Heart left ventricle (tissue), 16 donors: ENCODE results near the gene SIGLEC10. TPM values are rescaled to one million over a fixed set of nuclear protein-coding genes. Genes with fewer than 3 reads are reported as not detected.
"Not testable (repeated sequence)": the region's sequence is repeated elsewhere in the genome, so short reads cannot be mapped to it uniquely, and the experiment has no call there.

Source experiments
- ATAC-seq, 4 donors: fragments of 200-7000 bp; cut with Tn5 transposase; one replicate each; pipeline ENCODE4 v1.9.1; 2020 to 2022; ENCODE audit warnings: moderate library complexity in 4 of 4, mild to moderate bottlenecking in 3 of 4, moderate number of reproducible peaks in 1 of 4
- DNase-seq, 5 donors: peaks; one replicate each; pipeline ENCODE4 v3.0.0-alpha.2; 2020
- H3K27ac ChIP-seq, 12 donors: fragments of 200-600 bp; sonication (generic) in 4 of 12; one replicate each; pipeline versions ENCODE4 v1.5.0 to v1.8.0; 2016 to 2022; ENCODE audit warnings: mild to moderate bottlenecking in 2 of 12
- H3K27me3 ChIP-seq, 9 donors: fragments of 200-600 bp; sonication (generic) in 2 of 9; one replicate each; pipeline versions ENCODE4 v1.5.1 to v1.8.0; 2016 to 2022; ENCODE audit warnings: mild to moderate bottlenecking in 3 of 9
- H3K36me3 ChIP-seq, 9 donors: fragments of 200-600 bp; sonication (generic) in 2 of 9; one replicate each; pipeline versions ENCODE4 v1.5.0 to v1.8.0; 2018 to 2022; ENCODE audit warnings: mild to moderate bottlenecking in 2 of 9
- H3K4me1 ChIP-seq, 12 donors: fragments of 200-600 bp; sonication (generic) in 4 of 12; one replicate each; pipeline versions ENCODE4 v1.5.0 to v1.8.0; 2016 to 2022; ENCODE audit warnings: mild to moderate bottlenecking in 3 of 12
- H3K4me3 ChIP-seq, 12 donors: fragments of 200-600 bp; sonication (generic) in 4 of 12; one replicate each; pipeline versions ENCODE4 v1.5.0 to v1.8.0; 2017 to 2022; ENCODE audit warnings: mild to moderate bottlenecking in 9 of 12, moderate library complexity in 4 of 12
- H3K9me3 ChIP-seq, 12 donors: fragments of 200-600 bp; sonication (generic) in 4 of 12; one replicate each; pipeline versions ENCODE4 v1.5.0 to v1.8.0; 2016 to 2022; ENCODE audit warnings: mild to moderate bottlenecking in 1 of 12
- CTCF ChIP-seq, 12 donors: fragments of 200-600 bp; sonication (generic) in 4 of 12; IDR thresholded peaks; one replicate each; pipeline versions ENCODE4 v1.5.0 to v1.8.0; 2018 to 2022; ENCODE audit warnings: antibody characterized with exemption in 12 of 12, mild to moderate bottlenecking in 5 of 12
- POLR2A ChIP-seq, 2 donors: fragments of 450-650 bp; IDR thresholded peaks; one replicate each; pipeline ENCODE4 v1.6.1; 2017; ENCODE audit warnings: antibody characterized with exemption in 2 of 2, mild to moderate bottlenecking in 2 of 2, moderate library complexity in 2 of 2
- WGBS, 4 donors: extraction: QIAGEN DNeasy Blood & Tissue Kit in 2 of 4; methylation state at CpG; one replicate each; pipeline versions ENCODE4 v1.1.5 to v1.1.7; 2013 to 2018; 5-methylcytosine and 5-hydroxymethylcytosine counted together
- intact Hi-C, 10 donors: fragments of 100-400 bp; cut with DNase I; formaldehyde crosslinking; loops; one replicate each; pipeline versions ENCODE4 v1.11.1 to v1.14.2; 2022
- polyA plus RNA-seq, 2 donors: library from polyadenylated mRNA; stranded (reverse); fragments of 200-250 nt; gene quantifications; one replicate each; pipeline ENCODE4 v1.2.3, GENCODE V29; 2013
- total RNA-seq, 9 donors: library from RNA; depleted of rRNA in 2 of 9; stranded (reverse); fragments of >200 nt in 2 of 9; fragmentation: NEBNext Ultra II Directional in 3 of 9; extraction: Animal tissue kit (Norgen Biotek cat#: 25700) in 3 of 9; gene quantifications; one replicate each; pipeline versions ENCODE4 v1.1.0 to v1.2.4, GENCODE V29; 2016 to 2023
- donor health status: ischemic (EF 13 %, LVEDD 7.1; RV severe dilation, severe dysfunction).
- donor health status: healthy with polysubstance abuse.
- donor health status: DM: no; HTN: yes; CAD: no.
- donor health status: DM: no; HTN: no; CAD: no.
- donor health status: ischemic (EF 25% LVEDD 6.9; RV normal size, moderate dysfunction).
- donor health status: ischemic (EF 25% LVEDD 5.7; RV mildly dilated, moderate dysfunction).
- donor health status: healthy.
- donor health status: DM: yes; HTN: yes; CAD: no.
- donor health status: ischemic (EF 35%, LVEDD 5.7; RV mildly dilated, moderate dysfunction).
- donor health status: nonischemic (EF 11% LVEDD 7.7; RV severe dilation, severe dysfunction).
- donor health status: DM: yes; HTN: yes; CAD: no.
- donor health status: PGD.
- donor health status: ischemic (EF 29% LVEDD 5.4; RV normal size, mild dysfunction).
- donor health status: nonischemic (EF 23%, LVEDD 6.1; RV moderate dilation, normal function).

The SIGLEC10 gene
- total and polyA plus RNA-seq, 11 donors = 0.08 to 7.5 (median 0.58) TPM

- ATAC-seq (peak in 1 of 4 donors; percentile 77), DNase-seq (peak in 1 of 5 donors; percentile 45)
- H3K9me3 ChIP-seq = peaks cover 0 to 3% (median 0%) of the 10 kb centered on the region in 12 donors
- no peak overlapping the region for H3K27ac ChIP-seq
- WGBS, 4 donors = 65 to 79% (median 68%) methylated on average over 3 of the region's 3 CpGs
- H3K4me1 ChIP-seq = peaks cover 0 to 28% (median 0%) of the 10 kb centered on the region in 12 donors
- no peak overlapping the region for H3K4me3 ChIP-seq
- no peaks in the 10 kb centered on the region for H3K36me3 ChIP-seq
- intact Hi-C loops = no loop called here
- peaks cover 0 to 10% (median 0%) of the 10 kb centered on the region in 9 donors for H3K27me3 ChIP-seq
- no peak for TF ChIP-seq POLR2A (IDR thresholded peaks at IDR 0.05)
- no peak for TF ChIP-seq CTCF (IDR thresholded peaks at IDR 0.05)
Observed at GRCh38 chr19:51427201-51427600, 9.8 kb upstream of the SIGLEC10 start.

GRCh38 chr19:51422053-51422448 is 4.6 kb upstream of the SIGLEC10 start:
- TF ChIP-seq CTCF (IDR thresholded peaks at IDR 0.05) = peak; percentile 83 to 99 (median 90)
- TF ChIP-seq POLR2A (IDR thresholded peaks at IDR 0.05) = no peak
- Histone ChIP-seq H3K4me3 (peak overlapping the region in 1 of 12 donors; percentile 16), H3K9me3 (no peaks in the 10 kb centered on the region), H3K27me3 (peaks cover 0 to 17% (median 10%) of the 10 kb centered on the region in 9 donors), H3K36me3 (no peaks in the 10 kb centered on the region), H3K4me1 (peaks cover 0 to 28% (median 0%) of the 10 kb centered on the region in 12 donors), H3K27ac (no peak overlapping the region)
- ATAC-seq = peak; percentile 78 to 87 (median 82)
- intact Hi-C loops = no loop called here
- DNase-seq = peak; percentile 79 to 93 (median 83)
- 8 to 12% (median 9%) methylated on average over 18 to 19 of the region's 19 CpGs for WGBS, 4 donors

GRCh38 chr19:51421229-51422052 is 4.0 kb upstream of the SIGLEC10 start:
- H3K4me1 ChIP-seq = peaks cover 0 to 25% (median 0%) of the 10 kb centered on the region in 12 donors
- peak overlapping the region in 1 of 12 donors; percentile 16 for H3K4me3 ChIP-seq
- H3K36me3 ChIP-seq = no peaks in the 10 kb centered on the region
- TF ChIP-seq POLR2A (IDR thresholded peaks at IDR 0.05) (no peak), CTCF (IDR thresholded peaks at IDR 0.05) (no peak)
- 11 to 19% (median 15%) methylated on average over 22 to 39 of the region's 39 CpGs for WGBS, 4 donors
- no peak overlapping the region for H3K27ac ChIP-seq
- intact Hi-C loops = no loop called here
- DNase-seq (no peak), ATAC-seq (no peak)
- peaks cover 0 to 17% (median 10%) of the 10 kb centered on the region in 9 donors for H3K27me3 ChIP-seq
- H3K9me3 ChIP-seq = no peaks in the 10 kb centered on the region

GRCh38 chr19:51420511-51420910 is 3.1 kb upstream of the SIGLEC10 start:
- H3K36me3 ChIP-seq, H3K4me3 ChIP-seq, H3K27ac ChIP-seq, ATAC-seq, intact Hi-C loops, H3K9me3 ChIP-seq, DNase-seq: not testable (repeated sequence)
- Histone ChIP-seq H3K4me1 (peaks cover 0 to 25% (median 0%) of the 10 kb centered on the region in 12 donors), H3K27me3 (peaks cover 0 to 20% (median 10%) of the 10 kb centered on the region in 9 donors)
- 83 to 90% (median 86%) methylated on average over 11 of the region's 11 CpGs for WGBS, 4 donors
